WTC11 (cell line): ENCODE data around the gene CCL17. TPM values are rescaled to one million over a fixed set of nuclear protein-coding genes. Genes with fewer than 3 reads are reported as not detected.
A peak's percentile ranks its signal among the peaks of the same experiment; 100 is the strongest.

Source experiments
- ATAC-seq: fragments of 200-7000 bp; cut with Tn5 transposase; 2 replicates; pipeline ENCODE4 v1.10.0; 2021; ENCODE audit warnings: mild to moderate bottlenecking, moderate library complexity
- CTCF ChIA-PET: fragments of 300-600 bp; sonication (Branson Sonifier 250); formaldehyde crosslinking; loops from one replicate; lab custom pipeline; 2021; ENCODE audit warnings: antibody characterized with exemption; lab: Charles Lee
- POLR2A ChIA-PET: fragments of 350-600 bp; sonication (Branson Sonifier 250); formaldehyde crosslinking; loops from one replicate; lab custom pipeline; 2021; ENCODE audit warnings: antibody characterized with exemption; lab: Charles Lee
- DNase-seq: peaks from one replicate; pipeline ENCODE4 v3.0.0; 2021; ENCODE audit warnings: low spot score
- H3K27ac Mint-ChIP-seq: 2 replicates; pipeline ENCODE4 v1.8.0; 2021; ENCODE audit warnings: mixed read lengths
- H3K27me3 Mint-ChIP-seq: 2 replicates; pipeline ENCODE4 v1.8.0; 2021; ENCODE audit warnings: low read depth, mild to moderate bottlenecking, moderate library complexity, mixed read lengths
- H3K36me3 Mint-ChIP-seq: 2 replicates; pipeline ENCODE4 v1.8.0; 2021; ENCODE audit warnings: mixed read lengths
- H3K4me1 Mint-ChIP-seq: 2 replicates; pipeline ENCODE4 v1.8.0; 2022; ENCODE audit warnings: mixed read lengths
- H3K4me3 Mint-ChIP-seq: 2 replicates; pipeline ENCODE4 v1.8.0; 2021; ENCODE audit warnings: mild to moderate bottlenecking, moderate library complexity, mixed read lengths
- H3K9me3 Mint-ChIP-seq: 2 replicates; pipeline ENCODE4 v1.8.0; 2021; ENCODE audit warnings: mixed read lengths
- AR ChIP-seq: fragments of 250-450 bp; sonication (Bioruptor Pico); IDR thresholded peaks from 2 replicates; pipeline ENCODE4 v1.9.0; 2021; ENCODE audit warnings: mild to moderate bottlenecking
- ARID4B ChIP-seq: sonication (generic); formaldehyde crosslinking; IDR thresholded peaks from 2 replicates; pipeline ENCODE4 v1.8.0; 2023; ENCODE audit warnings: missing genetic modification reagents, mild to moderate bottlenecking, borderline replicate concordance
- E2F4 ChIP-seq: sonication (generic); formaldehyde crosslinking; IDR thresholded peaks from 2 replicates; pipeline ENCODE4 v1.8.1; 2022; ENCODE audit warnings: low read depth, mild to moderate bottlenecking, moderate library complexity, missing genetic modification reagents, borderline replicate concordance
- ETV6 ChIP-seq: sonication (generic); formaldehyde crosslinking; IDR thresholded peaks from 2 replicates; pipeline ENCODE4 v1.8.1; 2022; ENCODE audit warnings: mild to moderate bottlenecking, missing genetic modification reagents
- MLX ChIP-seq: sonication (generic); formaldehyde crosslinking; IDR thresholded peaks from 2 replicates; pipeline ENCODE4 v1.8.1; 2023; ENCODE audit warnings: mild to moderate bottlenecking, missing genetic modification reagents, moderate library complexity
- NFATC4 ChIP-seq: fragments of 250-450 bp; sonication (Bioruptor Pico); IDR thresholded peaks from 2 replicates; pipeline ENCODE4 v1.9.0; 2021; ENCODE audit warnings: mild to moderate bottlenecking
- PRDM15 ChIP-seq: sonication (generic); formaldehyde crosslinking; IDR thresholded peaks from 2 replicates; pipeline ENCODE4 v1.8.0; 2022; ENCODE audit warnings: missing genetic modification reagents
- TEAD4 ChIP-seq: sonication (generic); formaldehyde crosslinking; IDR thresholded peaks from 2 replicates; pipeline ENCODE4 v1.8.0; 2022; ENCODE audit warnings: mild to moderate bottlenecking, missing genetic modification reagents
- TP53 ChIP-seq: sonication (generic); formaldehyde crosslinking; IDR thresholded peaks from 2 replicates; pipeline ENCODE4 v1.8.1; 2023; ENCODE audit warnings: mild to moderate bottlenecking, missing genetic modification reagents
- ZNF138 ChIP-seq: sonication (generic); formaldehyde crosslinking; conservative IDR thresholded peaks from 2 replicates; pipeline ENCODE4 v1.8.1; 2022; ENCODE audit warnings: mild to moderate bottlenecking, moderate library complexity, missing genetic modification reagents
- ZNF232 ChIP-seq: sonication (generic); formaldehyde crosslinking; IDR thresholded peaks from 2 replicates; pipeline ENCODE4 v1.8.0; 2022; ENCODE audit warnings: mild to moderate bottlenecking, missing genetic modification reagents
- ZNF416 ChIP-seq: fragments of 250-450 bp; sonication (Bioruptor Pico); IDR thresholded peaks from 2 replicates; pipeline ENCODE4 v1.9.0; 2021; ENCODE audit warnings: mild to moderate bottlenecking, inconsistent platforms
- ZNF671 ChIP-seq: fragments of 250-450 bp; sonication (Bioruptor Pico); IDR thresholded peaks from 2 replicates; pipeline ENCODE4 v1.8.0; 2021; ENCODE audit warnings: mild to moderate bottlenecking
- total RNA-seq: library from RNA; stranded (reverse); gene quantifications from 3 replicates; pipeline ENCODE4 v1.2.3, GENCODE V29; 2021

CCL17 gene
- total RNA-seq, 1 experiment from 2014 or later = not detected

GRCh38 chr16:57422026-57422944 is 17.7 kb downstream of the CCL17 start:
- Mint-ChIP-seq H3K27me3 (no peaks in the 10 kb centered on the region), H3K4me1 (peaks cover 26% of the 10 kb centered on the region), H3K9me3 (no peaks in the 10 kb centered on the region), H3K4me3 (no peak overlapping the region; the same call in 1 of the 2 replicates), H3K27ac (no peak overlapping the region; the same call in 1 of the 2 replicates), H3K36me3 (peaks cover 3% of the 10 kb centered on the region)
- CTCF ChIA-PET = interaction anchor here (0.6 to 1.7 kb wide), 11 partner anchors 25 to 122 kb away, joined by 3 to 16 read pairs (median 4); partner anchors contain the start of genes CIAPIN1, COQ9 and POLR2C
- peak; percentile 50 for DNase-seq
- POLR2A ChIA-PET = no interaction called here
- ATAC-seq = peak; percentile 37
- TF ChIP-seq ARID4B (CRISPR knock-in tag) = no peak
- TF ChIP-seq ZNF138 (CRISPR knock-in tag) = no peak
- peak; percentile 58; the same call in 1 of the 2 replicates for TF ChIP-seq PRDM15
- TF ChIP-seq MLX (CRISPR knock-in tag) = no peak
- TF ChIP-seq TP53 (CRISPR knock-in tag) = no peak
- TF ChIP-seq AR = no peak
- no peak for TF ChIP-seq TEAD4 (CRISPR knock-in tag)
- no peak for TF ChIP-seq E2F4
- 0 out of 2 replicates have a peak, but pooled peaks have one; percentile 43 for TF ChIP-seq ETV6 (CRISPR knock-in tag)

GRCh38 chr16:57423152-57423551 is 18.6 kb downstream of the CCL17 start:
- Mint-ChIP-seq H3K36me3 (peaks cover 12% of the 10 kb centered on the region), H3K9me3 (no peaks in the 10 kb centered on the region), H3K27ac (no peak overlapping the region), H3K4me3 (no peak overlapping the region), H3K27me3 (no peaks in the 10 kb centered on the region), H3K4me1 (peaks cover 21% of the 10 kb centered on the region)
- POLR2A ChIA-PET = no interaction called here
- ATAC-seq (no peak), DNase-seq (no peak)
- CTCF ChIA-PET = interaction anchor here (0.7 to 1.9 kb wide), 6 partner anchors 42 to 123 kb away, joined by 3 to 16 read pairs (median 4); no protein-coding TSS in a partner anchor
- TF ChIP-seq ZNF232 (CRISPR knock-in tag) = no peak
- no peak for TF ChIP-seq NFATC4 (CRISPR knock-in tag)
- TF ChIP-seq PRDM15 = no peak
- TF ChIP-seq ZNF671 (CRISPR knock-in tag) = no peak
- TF ChIP-seq ZNF416 (CRISPR knock-in tag) = no peak
- no peak for TF ChIP-seq ETV6 (CRISPR knock-in tag)
